ENCODE measurements around the gene AMH. TPM values are rescaled to one million over a fixed set of nuclear protein-coding genes. Genes with fewer than 3 reads are reported as not detected.

Gene AMH
- total and polyA plus RNA-seq, 2 experiments from 2014 or later, result 1.9 to 6.8 TPM

GRCh38 chr19:2230033-2230531 lies 19.0 kb upstream of the AMH start:
- H3K4me1 Mint-ChIP-seq, result peaks cover 5% of the 10 kb centered on the region

GRCh38 chr19:2230807-2231533 lies 18.2 kb upstream of the AMH start:
- Histone ChIP-seq H3K36me3 (ENCODE audit: insufficient read depth) (no peaks in the 10 kb centered on the region), H4K20me1 (replicated peaks; ENCODE audit: insufficient read depth) (peaks cover 3% of the 10 kb centered on the region), H3K27ac (ENCODE audit: low read depth) (0 out of 2 replicates have a peak overlapping the region, but pooled peaks have one; percentile 26), H3K4me3 (no peak overlapping the region), H3K79me2 (replicated peaks; ENCODE audit: insufficient read depth) (peaks cover 20% of the 10 kb centered on the region), H2AFZ (no peak overlapping the region), H3F3A (replicated peaks; ENCODE audit: low read depth) (0 out of 2 replicates have a peak, but pooled peaks cover 13% of the 10 kb centered on the region), H3K9me2 (ENCODE audit: insufficient read depth) (no peaks in the 10 kb centered on the region), H3K4me1 (ENCODE audit: insufficient read depth) (0 out of 2 replicates have a peak, but pooled peaks cover 3% of the 10 kb centered on the region), H3K4me2 (no peak overlapping the region), H3K27me3 (ENCODE audit: insufficient read depth) (no peaks in the 10 kb centered on the region)
- ATAC-seq (no peak), DNase-seq (ENCODE audit: low spot score) (no peak)
- H3K9me3 Mint-ChIP-seq, result peaks cover 3% of the 10 kb centered on the region; the same call in 1 of the 3 replicates
- peaks cover 29% of the 10 kb centered on the region for H3K36me3 Mint-ChIP-seq (ENCODE audit: low read depth)
- peaks cover 14% of the 10 kb centered on the region for H3K27me3 Mint-ChIP-seq (ENCODE audit: insufficient read depth, low read depth, poor library complexity)
- H3K27ac Mint-ChIP-seq, result no peak overlapping the region
- no peak overlapping the region for H3K4me3 Mint-ChIP-seq
- H3K4me1 Mint-ChIP-seq, result peaks cover 8% of the 10 kb centered on the region
- no peak for TF ChIP-seq CTCF (conservative IDR thresholded peaks at IDR 0.05; ENCODE audit: low read depth in 2 of 2)
- no peak for TF ChIP-seq STAT1 (IDR thresholded peaks at IDR 0.05; ENCODE audit: unreplicated experiment)
- no peak for TF ChIP-seq ZNF331 (CRISPR knock-in tag; IDR thresholded peaks at IDR 0.05; ENCODE audit: low read depth)
- TF ChIP-seq EZH2phosphoT487 (IDR thresholded peaks at IDR 0.05; ENCODE audit: unreplicated experiment), result no peak
- no peak for TF ChIP-seq NANOG (IDR thresholded peaks at IDR 0.05; ENCODE audit: borderline replicate concordance)
- TF ChIP-seq REST (IDR thresholded peaks at IDR 0.05; ENCODE audit: unreplicated experiment), result no peak
- TF ChIP-seq ZNF462 (CRISPR knock-in tag; IDR thresholded peaks at IDR 0.05), result no peak

More at GRCh38 chr19:2230033-2230531, 19.0 kb upstream of the AMH start:
- H3K36me3 Mint-ChIP-seq (ENCODE audit: low read depth), result peaks cover 33% of the 10 kb centered on the region
- Histone ChIP-seq H2AFZ (no peak overlapping the region), H3K36me3 (ENCODE audit: insufficient read depth) (no peaks in the 10 kb centered on the region), H3F3A (replicated peaks; ENCODE audit: low read depth) (0 out of 2 replicates have a peak, but pooled peaks cover 10% of the 10 kb centered on the region), H3K4me1 (ENCODE audit: insufficient read depth) (0 out of 2 replicates have a peak, but pooled peaks cover under 1% of the 10 kb centered on the region), H3K27me3 (ENCODE audit: insufficient read depth) (no peaks in the 10 kb centered on the region), H3K9me2 (ENCODE audit: insufficient read depth) (no peaks in the 10 kb centered on the region), H3K27ac (ENCODE audit: low read depth) (no peak overlapping the region; the same call in 1 of the 2 replicates), H3K79me2 (replicated peaks; ENCODE audit: insufficient read depth) (peaks cover 13% of the 10 kb centered on the region), H3K4me3 (no peak overlapping the region), H3K4me2 (no peak overlapping the region), H4K20me1 (replicated peaks; ENCODE audit: insufficient read depth) (peaks cover 3% of the 10 kb centered on the region)
- no peak overlapping the region for H3K27ac Mint-ChIP-seq
- 0 out of 2 replicates have a peak, but pooled peaks have one; percentile 24 for TF ChIP-seq POLR2AphosphoS5 (IDR thresholded peaks at IDR 0.05; ENCODE audit: low read depth)
- TF ChIP-seq ZNF331 (CRISPR knock-in tag; IDR thresholded peaks at IDR 0.05; ENCODE audit: low read depth), result no peak
- no peak for TF ChIP-seq EZH2phosphoT487 (IDR thresholded peaks at IDR 0.05; ENCODE audit: unreplicated experiment)
- H3K4me3 Mint-ChIP-seq, result no peak overlapping the region
- ATAC-seq, result no peak
- H3K27me3 Mint-ChIP-seq (ENCODE audit: insufficient read depth, low read depth, poor library complexity), result peaks cover 12% of the 10 kb centered on the region
- no peak for DNase-seq (ENCODE audit: low spot score)
- H3K9me3 Mint-ChIP-seq, result 0 out of 3 replicates have a peak, but pooled peaks cover under 1% of the 10 kb centered on the region

All from GM23338 (cell line).